IMR-90 (cell line): ENCODE data around the gene MMP10. TPM values are rescaled to one million over a fixed set of nuclear protein-coding genes. Genes with fewer than 3 reads are reported as not detected.

Experiments
- ATAC-seq: fragments of 200-7000 bp; cut with Tn5 transposase; 2 replicates; pipeline ENCODE4 v1.9.1; 2020; ENCODE audit warnings: low read depth, mild to moderate bottlenecking, moderate library complexity
- BruUV-seq: library from RNA; stranded (reverse); fragments of 400-500 nt; replicated peaks from 2 replicates; lab custom pipeline; 2021; lab: Mats Ljungman, UMichigan
- CTCF ChIA-PET: fragments of 300-600 bp; formaldehyde crosslinking; extraction: SDS; loops from one replicate; lab custom pipeline; 2021; ENCODE audit warnings: antibody characterized with exemption; lab: Yijun Ruan, JAX
- POLR2A ChIA-PET: fragments of 300-600 bp; sonication (Branson Sonifier 250); formaldehyde crosslinking; loops from one replicate; lab custom pipeline; 2022; ENCODE audit warnings: antibody characterized with exemption; ENCODE audit not compliant: unreplicated experiment; lab: Charles Lee
- DNase-seq: peaks from one replicate; pipeline ENCODE4 v3.0.0; 2013
- H2AFZ ChIP-seq: replicated peaks from 2 replicates; pipeline ENCODE3; 2013; ENCODE audit warnings: low read length, mild to moderate bottlenecking; ENCODE audit not compliant: poor library complexity
- H2AK5ac ChIP-seq: 2 replicates; pipeline ENCODE4 v1.6.1; 2013; ENCODE audit warnings: low read depth, low read length, inconsistent platforms
- H2AK9ac ChIP-seq: replicated peaks from 2 replicates; pipeline ENCODE3; 2013; ENCODE audit warnings: mild to moderate bottlenecking, low read depth, low read length, moderate library complexity; ENCODE audit not compliant: poor library complexity
- H2BK120ac ChIP-seq: 2 replicates; pipeline ENCODE4 v1.6.1; 2013; ENCODE audit warnings: low read depth, low read length, inconsistent platforms
- H2BK15ac ChIP-seq: 3 replicates; pipeline ENCODE4 v1.6.1; 2013; ENCODE audit warnings: low read depth, low read length, inconsistent platforms
- H2BK20ac ChIP-seq: 2 replicates; pipeline ENCODE4 v1.6.1; 2013; ENCODE audit warnings: low read depth, mild to moderate bottlenecking, inconsistent platforms, low read length, moderate library complexity
- H2BK5ac ChIP-seq: 2 replicates; pipeline ENCODE4 v1.6.1; 2013; ENCODE audit warnings: mild to moderate bottlenecking, low read depth, low read length, inconsistent platforms; ENCODE audit not compliant: poor library complexity, severe bottlenecking
- H3K14ac ChIP-seq: replicated peaks from 2 replicates; pipeline ENCODE4 v1.6.1; 2013; ENCODE audit warnings: low read depth, low read length, inconsistent platforms
- H3K18ac ChIP-seq: 2 replicates; pipeline ENCODE4 v1.6.1; 2013; ENCODE audit warnings: low read depth, low read length, control low read depth
- H3K23ac ChIP-seq: 2 replicates; pipeline ENCODE4 v1.6.1; 2013; ENCODE audit warnings: low read depth, low read length, inconsistent platforms
- H3K27ac ChIP-seq: 2 replicates; pipeline ENCODE4 v1.5.1; 2013; ENCODE audit warnings: mild to moderate bottlenecking, control low read depth, low read length; ENCODE audit not compliant: insufficient read depth
- H3K27me3 ChIP-seq: 2 replicates; pipeline ENCODE4 v1.6.1; 2013; ENCODE audit warnings: low read length; ENCODE audit not compliant: control insufficient read depth, insufficient read depth
- H3K36me3 ChIP-seq: 2 replicates; pipeline ENCODE4 v1.6.1; 2013; ENCODE audit warnings: low read length, mixed read lengths; ENCODE audit not compliant: control insufficient read depth, insufficient read depth
- H3K4ac ChIP-seq: 2 replicates; pipeline ENCODE4 v1.6.1; 2013; ENCODE audit warnings: low read depth, low read length, inconsistent platforms
- H3K4me1 ChIP-seq: 2 replicates; pipeline ENCODE4 v1.6.1; 2013; ENCODE audit warnings: low read length, mixed read lengths; ENCODE audit not compliant: control insufficient read depth, insufficient read depth
- H3K4me2 ChIP-seq: 2 replicates; pipeline ENCODE4 v1.6.1; 2013; ENCODE audit warnings: low read depth, mild to moderate bottlenecking, control low read depth, low read length, moderate library complexity
- H3K4me3 ChIP-seq: 2 replicates; pipeline ENCODE4 v1.5.1; 2013; ENCODE audit warnings: low read depth, mild to moderate bottlenecking, control low read depth, low read length, moderate library complexity; ENCODE audit not compliant: insufficient read depth
- H3K56ac ChIP-seq: 2 replicates; pipeline ENCODE4 v1.6.1; 2013; ENCODE audit warnings: low read length, inconsistent platforms; ENCODE audit not compliant: insufficient read depth; ENCODE audit errors: extremely low read depth
- H3K79me1 ChIP-seq, 2 experiments: 2 replicates each; pipeline ENCODE4 v1.6.1; 2013; ENCODE audit warnings: low read length in 2 of 2, inconsistent platforms in 1 of 2, low read depth in 1 of 2
- H3K9ac ChIP-seq: 2 replicates; pipeline ENCODE4 v1.6.1; 2013; ENCODE audit warnings: low read depth, low read length, control low read depth
- H3K9me1 ChIP-seq: 2 replicates; pipeline ENCODE4 v1.6.1; 2013; ENCODE audit warnings: low read length, inconsistent platforms; ENCODE audit not compliant: insufficient read depth
- H3K9me3 ChIP-seq: 2 replicates; pipeline ENCODE4 v1.6.1; 2013; ENCODE audit warnings: low read length; ENCODE audit not compliant: control insufficient read depth, insufficient read depth
- H4K20me1 ChIP-seq: 2 replicates; pipeline ENCODE4 v1.6.1; 2013; ENCODE audit warnings: low read length, inconsistent platforms; ENCODE audit not compliant: insufficient read depth
- H4K5ac ChIP-seq: 2 replicates; pipeline ENCODE4 v1.6.1; 2013; ENCODE audit warnings: mild to moderate bottlenecking, low read depth, low read length, control low read depth
- H4K8ac ChIP-seq, 2 experiments: 2 replicates each; pipeline ENCODE4 v1.6.1; 2013; ENCODE audit warnings: low read depth in 2 of 2, low read length in 2 of 2, control low read depth in 1 of 2, inconsistent platforms in 1 of 2
- H4K91ac ChIP-seq: 2 replicates; pipeline ENCODE4 v1.6.1; 2013; ENCODE audit warnings: low read depth, low read length, inconsistent platforms; ENCODE audit not compliant: insufficient read depth
- BHLHE40 ChIP-seq: fragments of 150-350 bp; IDR thresholded peaks from 2 replicates; pipeline ENCODE4 v1.6.1; 2016; ENCODE audit warnings: mild to moderate bottlenecking, low read depth, low read length
- CEBPB ChIP-seq: IDR thresholded peaks from 2 replicates; pipeline ENCODE4 v1.6.1; 2012; ENCODE audit warnings: low read depth, low read length, improper control_type of control experiment
- CHD1 ChIP-seq: IDR thresholded peaks from 2 replicates; pipeline ENCODE4 v1.6.1; 2012; ENCODE audit warnings: low read depth, low read length, improper control_type of control experiment
- FOS ChIP-seq: fragments of 150-350 bp; IDR thresholded peaks from 2 replicates; pipeline ENCODE4 v1.6.1; 2016; ENCODE audit warnings: low read depth, low read length
- MAFK ChIP-seq: IDR thresholded peaks from 2 replicates; pipeline ENCODE4 v1.6.1; 2012; ENCODE audit warnings: low read depth, low read length, improper control_type of control experiment
- MAZ ChIP-seq: IDR thresholded peaks from 2 replicates; pipeline ENCODE4 v1.6.1; 2012; ENCODE audit warnings: low read depth, mild to moderate bottlenecking, low read length, improper control_type of control experiment, moderate library complexity, borderline replicate concordance
- MXI1 ChIP-seq: IDR thresholded peaks from 2 replicates; pipeline ENCODE4 v1.6.1; 2012; ENCODE audit warnings: low read depth, mild to moderate bottlenecking, low read length, moderate library complexity, borderline replicate concordance
- NFE2L2 ChIP-seq: fragments of 150-350 bp; IDR thresholded peaks from 2 replicates; pipeline ENCODE4 v1.6.1; 2016; ENCODE audit warnings: low read depth, mild to moderate bottlenecking, low read length
- POLR2A ChIP-seq: IDR thresholded peaks from 2 replicates; pipeline ENCODE4 v1.6.1; 2012; ENCODE audit warnings: mild to moderate bottlenecking, low read depth, low read length
- RAD21 ChIP-seq: IDR thresholded peaks from 2 replicates; pipeline ENCODE4 v1.6.1; 2012; ENCODE audit warnings: low read length, improper control_type of control experiment
- RCOR1 ChIP-seq: IDR thresholded peaks from 2 replicates; pipeline ENCODE4 v1.6.1; 2012; ENCODE audit warnings: mild to moderate bottlenecking, low read length, improper control_type of control experiment; ENCODE audit not compliant: insufficient replicate concordance
- RFX5 ChIP-seq: IDR thresholded peaks from 2 replicates; pipeline ENCODE4 v1.8.0; 2012; ENCODE audit warnings: low read depth, mild to moderate bottlenecking, low read length, moderate library complexity
- SMC3 ChIP-seq: fragments of 150-350 bp; IDR thresholded peaks from 2 replicates; pipeline ENCODE4 v1.6.1; 2016; ENCODE audit warnings: low read depth, mild to moderate bottlenecking, antibody characterized with exemption, low read length, moderate library complexity
- WGBS, 2 experiments: methylation state at CpG; one replicate each; pipeline versions ENCODE4 v1.1.5 to v1.1.7; 2013; ENCODE audit warnings: missing lambda C conversion rate in 2 of 2; ENCODE audit not compliant: insufficient read length in 1 of 2; ENCODE audit errors: extremely low coverage in 2 of 2; 5-methylcytosine and 5-hydroxymethylcytosine counted together
- dilution Hi-C: fragments of 300-500 bp; cut with HindIII; formaldehyde crosslinking; loops from one replicate; pipeline ENCODE4 v1.14.3; 2018; ENCODE audit warnings: low sequenced_read_pairs; ENCODE audit not compliant: unreplicated experiment
- in situ Hi-C: fragments of 300-500 bp; cut with MboI; formaldehyde crosslinking; loops from 3 replicates; pipeline ENCODE4 v1.14.3; 2019; ENCODE audit warnings: low sequenced_read_pairs, inconsistent platforms, mixed read lengths
- intact Hi-C: fragments of 100-400 bp; cut with micrococcal nuclease; formaldehyde crosslinking; loops from 2 replicates; pipeline ENCODE4 v1.10.0; 2022
- polyA plus RNA-seq, 3 experiments: library from polyadenylated mRNA; depleted of rRNA; stranded (reverse); fragments of >200 nt; gene quantifications; 2 replicates each; pipeline ENCODE4 v1.2.3, GENCODE V29; 2012; ENCODE audit warnings: low replicate concordance in 1 of 3
- total RNA-seq: library from RNA; depleted of rRNA; stranded (reverse); fragments of >200 nt; gene quantifications from 2 replicates; pipeline ENCODE4 v1.2.3, GENCODE V29; 2012
- TF ChIP-seq, protein P1 (sequence below): fragments of 150-350 bp; IDR thresholded peaks from 2 replicates; pipeline ENCODE4 v1.6.1; 2016; ENCODE audit warnings: low read depth, mild to moderate bottlenecking, low read length, moderate library complexity, borderline replicate concordance
- TF ChIP-seq, protein P2 (sequence below): fragments of 150-350 bp; IDR thresholded peaks from 2 replicates; pipeline ENCODE4 v1.6.1; 2017; ENCODE audit warnings: mild to moderate bottlenecking, antibody characterized with exemption, low read length, low read depth
- TF ChIP-seq, protein P3 (sequence below): conservative IDR thresholded peaks from 2 replicates; pipeline ENCODE4 v1.5.1; 2012; ENCODE audit warnings: mild to moderate bottlenecking, low read depth, low read length, improper control_type of control experiment

Gene MMP10
- total and polyA plus RNA-seq, 2 of the 4 experiments (the other 2 are of a cell fraction): not detected

DNA sequence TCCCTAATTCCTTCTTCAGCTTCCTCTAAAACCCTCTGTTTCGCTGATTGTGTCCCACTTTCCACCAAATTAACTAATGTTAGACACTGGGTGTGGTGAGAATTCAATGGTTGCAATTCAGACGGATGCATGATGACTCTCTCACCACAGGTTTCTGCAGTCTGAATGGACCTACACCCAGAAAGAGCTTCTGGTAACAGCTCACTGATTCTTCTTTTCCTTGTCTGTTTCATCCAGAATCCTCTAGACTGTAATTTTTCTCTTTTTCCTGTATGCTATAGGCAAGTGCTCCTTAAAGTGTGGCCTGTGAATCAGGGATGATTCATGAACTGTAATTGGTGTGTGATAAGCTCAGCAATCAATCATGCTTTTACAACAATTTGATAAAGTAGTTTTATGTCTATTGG lies 18.1 kb downstream of the MMP10 start:
- H3K14ac ChIP-seq: no peak overlapping the region
- peaks cover 3% of the 10 kb centered on the region; the same call in 1 of the 2 replicates for H3K4me1 ChIP-seq
- no peak overlapping the region for H3K27ac ChIP-seq
- no peak overlapping the region for H2AK9ac ChIP-seq
- no CpG with 5 or more reads among the region's 2 CpGs for WGBS, 2 experiments
- H4K5ac ChIP-seq: no peak overlapping the region
- no peak overlapping the region for H2BK5ac ChIP-seq
- no peak overlapping the region for H3K18ac ChIP-seq
- H3K56ac ChIP-seq: no peak overlapping the region
- TF ChIP-seq BHLHE40: no peak
- TF ChIP-seq, protein P1, sequence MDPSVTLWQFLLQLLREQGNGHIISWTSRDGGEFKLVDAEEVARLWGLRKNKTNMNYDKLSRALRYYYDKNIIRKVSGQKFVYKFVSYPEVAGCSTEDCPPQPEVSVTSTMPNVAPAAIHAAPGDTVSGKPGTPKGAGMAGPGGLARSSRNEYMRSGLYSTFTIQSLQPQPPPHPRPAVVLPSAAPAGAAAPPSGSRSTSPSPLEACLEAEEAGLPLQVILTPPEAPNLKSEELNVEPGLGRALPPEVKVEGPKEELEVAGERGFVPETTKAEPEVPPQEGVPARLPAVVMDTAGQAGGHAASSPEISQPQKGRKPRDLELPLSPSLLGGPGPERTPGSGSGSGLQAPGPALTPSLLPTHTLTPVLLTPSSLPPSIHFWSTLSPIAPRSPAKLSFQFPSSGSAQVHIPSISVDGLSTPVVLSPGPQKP: no peak
- no peak for TF ChIP-seq RFX5
- no peak for TF ChIP-seq POLR2A
- TF ChIP-seq MAZ: no peak
- no peak for TF ChIP-seq FOS
- TF ChIP-seq MAFK: no peak
- TF ChIP-seq, protein P2, sequence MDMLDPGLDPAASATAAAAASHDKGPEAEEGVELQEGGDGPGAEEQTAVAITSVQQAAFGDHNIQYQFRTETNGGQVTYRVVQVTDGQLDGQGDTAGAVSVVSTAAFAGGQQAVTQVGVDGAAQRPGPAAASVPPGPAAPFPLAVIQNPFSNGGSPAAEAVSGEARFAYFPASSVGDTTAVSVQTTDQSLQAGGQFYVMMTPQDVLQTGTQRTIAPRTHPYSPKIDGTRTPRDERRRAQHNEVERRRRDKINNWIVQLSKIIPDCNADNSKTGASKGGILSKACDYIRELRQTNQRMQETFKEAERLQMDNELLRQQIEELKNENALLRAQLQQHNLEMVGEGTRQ: no peak
- no peak for TF ChIP-seq RAD21
- no peak for TF ChIP-seq CHD1
- TF ChIP-seq RCOR1: no peak
- no peak for TF ChIP-seq MXI1
- no peak for TF ChIP-seq NFE2L2
- TF ChIP-seq, protein P3, sequence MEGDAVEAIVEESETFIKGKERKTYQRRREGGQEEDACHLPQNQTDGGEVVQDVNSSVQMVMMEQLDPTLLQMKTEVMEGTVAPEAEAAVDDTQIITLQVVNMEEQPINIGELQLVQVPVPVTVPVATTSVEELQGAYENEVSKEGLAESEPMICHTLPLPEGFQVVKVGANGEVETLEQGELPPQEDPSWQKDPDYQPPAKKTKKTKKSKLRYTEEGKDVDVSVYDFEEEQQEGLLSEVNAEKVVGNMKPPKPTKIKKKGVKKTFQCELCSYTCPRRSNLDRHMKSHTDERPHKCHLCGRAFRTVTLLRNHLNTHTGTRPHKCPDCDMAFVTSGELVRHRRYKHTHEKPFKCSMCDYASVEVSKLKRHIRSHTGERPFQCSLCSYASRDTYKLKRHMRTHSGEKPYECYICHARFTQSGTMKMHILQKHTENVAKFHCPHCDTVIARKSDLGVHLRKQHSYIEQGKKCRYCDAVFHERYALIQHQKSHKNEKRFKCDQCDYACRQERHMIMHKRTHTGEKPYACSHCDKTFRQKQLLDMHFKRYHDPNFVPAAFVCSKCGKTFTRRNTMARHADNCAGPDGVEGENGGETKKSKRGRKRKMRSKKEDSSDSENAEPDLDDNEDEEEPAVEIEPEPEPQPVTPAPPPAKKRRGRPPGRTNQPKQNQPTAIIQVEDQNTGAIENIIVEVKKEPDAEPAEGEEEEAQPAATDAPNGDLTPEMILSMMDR: no peak
- TF ChIP-seq SMC3: no peak
- TF ChIP-seq CEBPB: no peak
- no peaks in the 10 kb centered on the region for H3K9me3 ChIP-seq
- no TSS peak for BruUV-seq
- no peak overlapping the region for H2BK15ac ChIP-seq
- H3K23ac ChIP-seq: no peak overlapping the region
- in situ Hi-C loops (no loop called here), intact Hi-C loops (no loop called here), dilution Hi-C loops (no loop called here)
- no peaks in the 10 kb centered on the region for H3K36me3 ChIP-seq
- no peak overlapping the region for H2BK120ac ChIP-seq
- no peaks in the 10 kb centered on the region for H4K20me1 ChIP-seq
- no peak overlapping the region for H3K4ac ChIP-seq
- no peak overlapping the region; the same call in 1 of the 2 replicates for H2BK20ac ChIP-seq
- H3K79me1 ChIP-seq: no peaks in the 10 kb centered on the region
- no peak overlapping the region; the same call in 1 of the 2 replicates for H3K4me2 ChIP-seq
- H2AK5ac ChIP-seq: no peak overlapping the region
- ChIA-PET CTCF (interaction anchor here (0.8 to 1.3 kb wide), 2 partner anchors 18 to 36 kb away, joined by 3 to 4 read pairs; partner anchors contain the start of gene MMP10), POLR2A (interaction anchor here (0.6 kb wide), 1 partner anchor 1185 kb away, joined by 3 read pairs; no protein-coding TSS in a partner anchor)
- H3K9me1 ChIP-seq: no peaks in the 10 kb centered on the region
- H2AFZ ChIP-seq: no peak overlapping the region
- H4K91ac ChIP-seq: no peak overlapping the region
- peak; percentile 62 for DNase-seq
- ATAC-seq: no peak
- H3K4me3 ChIP-seq: no peak overlapping the region
- H4K8ac ChIP-seq: no peak overlapping the region
- H3K27me3 ChIP-seq: no peaks in the 10 kb centered on the region; the same call in 1 of the 2 replicates
- no peak overlapping the region for H3K9ac ChIP-seq
